Uterus (tissue), 2 donors: ENCODE results near the gene KCNMB1.

ENCODE experiments used
- POLR2A ChIP-seq, 2 donors: fragments of 450-650 bp; IDR thresholded peaks; one replicate each; pipeline ENCODE4 v1.6.1; 2016; ENCODE audit warnings: antibody characterized with exemption in 2 of 2, mild to moderate bottlenecking in 1 of 2, moderate library complexity in 1 of 2
- TF ChIP-seq, protein P1 (sequence below), 4 experiments: fragments of 200-600 bp in 2 of 4; fragments of 450-650 bp in 2 of 4; sonication (generic) in 2 of 4; IDR thresholded peaks; one replicate each; pipeline ENCODE4 v1.5.1; 2016 to 2019; ENCODE audit warnings: antibody characterized with exemption in 4 of 4, mild to moderate bottlenecking in 2 of 4, moderate library complexity in 1 of 4

DNA sequence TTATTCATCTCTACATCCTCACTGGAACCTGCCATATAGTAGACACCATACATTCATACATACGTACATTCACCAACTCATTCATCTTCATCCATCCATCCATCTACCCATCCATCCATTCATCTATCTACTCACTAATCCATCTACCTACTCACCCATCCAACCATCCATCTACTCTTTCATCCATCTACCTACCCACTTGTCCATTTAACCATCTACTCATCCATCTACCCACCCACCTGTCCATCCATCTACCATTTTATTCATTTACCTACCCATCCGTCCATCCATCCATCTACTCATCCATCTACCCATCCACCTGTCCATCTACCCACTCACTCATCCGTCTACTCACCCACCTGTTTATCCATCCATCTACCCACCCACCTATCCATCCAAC lies 59.6 kb downstream of the KCNMB1 start:
- TF ChIP-seq, protein P1, sequence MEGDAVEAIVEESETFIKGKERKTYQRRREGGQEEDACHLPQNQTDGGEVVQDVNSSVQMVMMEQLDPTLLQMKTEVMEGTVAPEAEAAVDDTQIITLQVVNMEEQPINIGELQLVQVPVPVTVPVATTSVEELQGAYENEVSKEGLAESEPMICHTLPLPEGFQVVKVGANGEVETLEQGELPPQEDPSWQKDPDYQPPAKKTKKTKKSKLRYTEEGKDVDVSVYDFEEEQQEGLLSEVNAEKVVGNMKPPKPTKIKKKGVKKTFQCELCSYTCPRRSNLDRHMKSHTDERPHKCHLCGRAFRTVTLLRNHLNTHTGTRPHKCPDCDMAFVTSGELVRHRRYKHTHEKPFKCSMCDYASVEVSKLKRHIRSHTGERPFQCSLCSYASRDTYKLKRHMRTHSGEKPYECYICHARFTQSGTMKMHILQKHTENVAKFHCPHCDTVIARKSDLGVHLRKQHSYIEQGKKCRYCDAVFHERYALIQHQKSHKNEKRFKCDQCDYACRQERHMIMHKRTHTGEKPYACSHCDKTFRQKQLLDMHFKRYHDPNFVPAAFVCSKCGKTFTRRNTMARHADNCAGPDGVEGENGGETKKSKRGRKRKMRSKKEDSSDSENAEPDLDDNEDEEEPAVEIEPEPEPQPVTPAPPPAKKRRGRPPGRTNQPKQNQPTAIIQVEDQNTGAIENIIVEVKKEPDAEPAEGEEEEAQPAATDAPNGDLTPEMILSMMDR (IDR thresholded peaks at IDR 0.05): no peak
- TF ChIP-seq POLR2A (IDR thresholded peaks at IDR 0.05): no peak
